IMR-90 (cell line): ENCODE measurements around the gene BSPRY. TPM values are rescaled to one million over a fixed set of nuclear protein-coding genes. Genes with fewer than 3 reads are reported as not detected.
A peak's percentile ranks its signal among the peaks of the same experiment; 100 is the strongest.

Source experiments
- ATAC-seq: fragments of 200-7000 bp; cut with Tn5 transposase; 2 replicates; pipeline ENCODE4 v1.9.1; 2020; ENCODE audit warnings: low read depth, mild to moderate bottlenecking, moderate library complexity
- BruUV-seq: library from RNA; stranded (reverse); fragments of 400-500 nt; replicated peaks from 2 replicates; lab custom pipeline; 2021; lab: Mats Ljungman, UMichigan
- CTCF ChIA-PET: fragments of 300-600 bp; formaldehyde crosslinking; extraction: SDS; loops from one replicate; lab custom pipeline; 2021; ENCODE audit warnings: antibody characterized with exemption; lab: Yijun Ruan, JAX
- POLR2A ChIA-PET: fragments of 300-600 bp; sonication (Branson Sonifier 250); formaldehyde crosslinking; loops from one replicate; lab custom pipeline; 2022; ENCODE audit warnings: antibody characterized with exemption; ENCODE audit not compliant: unreplicated experiment; lab: Charles Lee
- DNase-seq: peaks from one replicate; pipeline ENCODE4 v3.0.0; 2013
- H2AFZ ChIP-seq: replicated peaks from 2 replicates; pipeline ENCODE3; 2013; ENCODE audit warnings: low read length, mild to moderate bottlenecking; ENCODE audit not compliant: poor library complexity
- H2AK5ac ChIP-seq: 2 replicates; pipeline ENCODE4 v1.6.1; 2013; ENCODE audit warnings: low read depth, low read length, inconsistent platforms
- H2AK9ac ChIP-seq: replicated peaks from 2 replicates; pipeline ENCODE3; 2013; ENCODE audit warnings: mild to moderate bottlenecking, low read depth, low read length, moderate library complexity; ENCODE audit not compliant: poor library complexity
- H2BK120ac ChIP-seq: 2 replicates; pipeline ENCODE4 v1.6.1; 2013; ENCODE audit warnings: low read depth, low read length, inconsistent platforms
- H2BK15ac ChIP-seq: 3 replicates; pipeline ENCODE4 v1.6.1; 2013; ENCODE audit warnings: low read depth, low read length, inconsistent platforms
- H2BK20ac ChIP-seq: 2 replicates; pipeline ENCODE4 v1.6.1; 2013; ENCODE audit warnings: low read depth, mild to moderate bottlenecking, inconsistent platforms, low read length, moderate library complexity
- H2BK5ac ChIP-seq: 2 replicates; pipeline ENCODE4 v1.6.1; 2013; ENCODE audit warnings: mild to moderate bottlenecking, low read depth, low read length, inconsistent platforms; ENCODE audit not compliant: poor library complexity, severe bottlenecking
- H3K14ac ChIP-seq: replicated peaks from 2 replicates; pipeline ENCODE4 v1.6.1; 2013; ENCODE audit warnings: low read depth, low read length, inconsistent platforms
- H3K18ac ChIP-seq: 2 replicates; pipeline ENCODE4 v1.6.1; 2013; ENCODE audit warnings: low read depth, low read length, control low read depth
- H3K23ac ChIP-seq: 2 replicates; pipeline ENCODE4 v1.6.1; 2013; ENCODE audit warnings: low read depth, low read length, inconsistent platforms
- H3K27ac ChIP-seq: 2 replicates; pipeline ENCODE4 v1.5.1; 2013; ENCODE audit warnings: mild to moderate bottlenecking, control low read depth, low read length; ENCODE audit not compliant: insufficient read depth
- H3K27me3 ChIP-seq: 2 replicates; pipeline ENCODE4 v1.6.1; 2013; ENCODE audit warnings: low read length; ENCODE audit not compliant: control insufficient read depth, insufficient read depth
- H3K36me3 ChIP-seq: 2 replicates; pipeline ENCODE4 v1.6.1; 2013; ENCODE audit warnings: low read length, mixed read lengths; ENCODE audit not compliant: control insufficient read depth, insufficient read depth
- H3K4ac ChIP-seq: 2 replicates; pipeline ENCODE4 v1.6.1; 2013; ENCODE audit warnings: low read depth, low read length, inconsistent platforms
- H3K4me1 ChIP-seq: 2 replicates; pipeline ENCODE4 v1.6.1; 2013; ENCODE audit warnings: low read length, mixed read lengths; ENCODE audit not compliant: control insufficient read depth, insufficient read depth
- H3K4me2 ChIP-seq: 2 replicates; pipeline ENCODE4 v1.6.1; 2013; ENCODE audit warnings: low read depth, mild to moderate bottlenecking, control low read depth, low read length, moderate library complexity
- H3K4me3 ChIP-seq: 2 replicates; pipeline ENCODE4 v1.5.1; 2013; ENCODE audit warnings: low read depth, mild to moderate bottlenecking, control low read depth, low read length, moderate library complexity; ENCODE audit not compliant: insufficient read depth
- H3K56ac ChIP-seq: 2 replicates; pipeline ENCODE4 v1.6.1; 2013; ENCODE audit warnings: low read length, inconsistent platforms; ENCODE audit not compliant: insufficient read depth; ENCODE audit errors: extremely low read depth
- H3K79me1 ChIP-seq, 2 experiments: 2 replicates each; pipeline ENCODE4 v1.6.1; 2013; ENCODE audit warnings: low read length in 2 of 2, inconsistent platforms in 1 of 2, low read depth in 1 of 2
- H3K9ac ChIP-seq: 2 replicates; pipeline ENCODE4 v1.6.1; 2013; ENCODE audit warnings: low read depth, low read length, control low read depth
- H3K9me1 ChIP-seq: 2 replicates; pipeline ENCODE4 v1.6.1; 2013; ENCODE audit warnings: low read length, inconsistent platforms; ENCODE audit not compliant: insufficient read depth
- H3K9me3 ChIP-seq: 2 replicates; pipeline ENCODE4 v1.6.1; 2013; ENCODE audit warnings: low read length; ENCODE audit not compliant: control insufficient read depth, insufficient read depth
- H4K20me1 ChIP-seq: 2 replicates; pipeline ENCODE4 v1.6.1; 2013; ENCODE audit warnings: low read length, inconsistent platforms; ENCODE audit not compliant: insufficient read depth
- H4K5ac ChIP-seq: 2 replicates; pipeline ENCODE4 v1.6.1; 2013; ENCODE audit warnings: mild to moderate bottlenecking, low read depth, low read length, control low read depth
- H4K8ac ChIP-seq, 2 experiments: 2 replicates each; pipeline ENCODE4 v1.6.1; 2013; ENCODE audit warnings: low read depth in 2 of 2, low read length in 2 of 2, control low read depth in 1 of 2, inconsistent platforms in 1 of 2
- H4K91ac ChIP-seq: 2 replicates; pipeline ENCODE4 v1.6.1; 2013; ENCODE audit warnings: low read depth, low read length, inconsistent platforms; ENCODE audit not compliant: insufficient read depth
- BHLHE40 ChIP-seq: fragments of 150-350 bp; IDR thresholded peaks from 2 replicates; pipeline ENCODE4 v1.6.1; 2016; ENCODE audit warnings: mild to moderate bottlenecking, low read depth, low read length
- CEBPB ChIP-seq: IDR thresholded peaks from 2 replicates; pipeline ENCODE4 v1.6.1; 2012; ENCODE audit warnings: low read depth, low read length, improper control_type of control experiment
- CHD1 ChIP-seq: IDR thresholded peaks from 2 replicates; pipeline ENCODE4 v1.6.1; 2012; ENCODE audit warnings: low read depth, low read length, improper control_type of control experiment
- CTCF ChIP-seq: conservative IDR thresholded peaks from 2 replicates; pipeline ENCODE4 v1.5.1; 2012; ENCODE audit warnings: mild to moderate bottlenecking, low read depth, low read length, improper control_type of control experiment
- ELK1 ChIP-seq: fragments of 150-350 bp; IDR thresholded peaks from 2 replicates; pipeline ENCODE4 v1.6.1; 2016; ENCODE audit warnings: low read depth, mild to moderate bottlenecking, low read length, moderate library complexity, borderline replicate concordance
- MAZ ChIP-seq: IDR thresholded peaks from 2 replicates; pipeline ENCODE4 v1.6.1; 2012; ENCODE audit warnings: low read depth, mild to moderate bottlenecking, low read length, improper control_type of control experiment, moderate library complexity, borderline replicate concordance
- MXI1 ChIP-seq: IDR thresholded peaks from 2 replicates; pipeline ENCODE4 v1.6.1; 2012; ENCODE audit warnings: low read depth, mild to moderate bottlenecking, low read length, moderate library complexity, borderline replicate concordance
- NFE2L2 ChIP-seq: fragments of 150-350 bp; IDR thresholded peaks from 2 replicates; pipeline ENCODE4 v1.6.1; 2016; ENCODE audit warnings: low read depth, mild to moderate bottlenecking, low read length
- POLR2A ChIP-seq: IDR thresholded peaks from 2 replicates; pipeline ENCODE4 v1.6.1; 2012; ENCODE audit warnings: mild to moderate bottlenecking, low read depth, low read length
- RCOR1 ChIP-seq: IDR thresholded peaks from 2 replicates; pipeline ENCODE4 v1.6.1; 2012; ENCODE audit warnings: mild to moderate bottlenecking, low read length, improper control_type of control experiment; ENCODE audit not compliant: insufficient replicate concordance
- RFX5 ChIP-seq: IDR thresholded peaks from 2 replicates; pipeline ENCODE4 v1.8.0; 2012; ENCODE audit warnings: low read depth, mild to moderate bottlenecking, low read length, moderate library complexity
- SMC3 ChIP-seq: fragments of 150-350 bp; IDR thresholded peaks from 2 replicates; pipeline ENCODE4 v1.6.1; 2016; ENCODE audit warnings: low read depth, mild to moderate bottlenecking, antibody characterized with exemption, low read length, moderate library complexity
- USF2 ChIP-seq: fragments of 150-350 bp; IDR thresholded peaks from 2 replicates; pipeline ENCODE4 v1.6.1; 2017; ENCODE audit warnings: mild to moderate bottlenecking, antibody characterized with exemption, low read length, low read depth
- whole genome bisulfite sequencing, 2 experiments: methylation state at CpG; one replicate each; pipeline versions ENCODE4 v1.1.5 to v1.1.7; 2013; ENCODE audit warnings: missing lambda C conversion rate in 2 of 2; ENCODE audit not compliant: insufficient read length in 1 of 2; ENCODE audit errors: extremely low coverage in 2 of 2; 5-methylcytosine and 5-hydroxymethylcytosine counted together
- dilution Hi-C: fragments of 300-500 bp; cut with HindIII; formaldehyde crosslinking; loops from one replicate; pipeline ENCODE4 v1.14.3; 2018; ENCODE audit warnings: low sequenced_read_pairs; ENCODE audit not compliant: unreplicated experiment
- in situ Hi-C: fragments of 300-500 bp; cut with MboI; formaldehyde crosslinking; loops from 3 replicates; pipeline ENCODE4 v1.14.3; 2019; ENCODE audit warnings: low sequenced_read_pairs, inconsistent platforms, mixed read lengths
- intact Hi-C: fragments of 100-400 bp; cut with micrococcal nuclease; formaldehyde crosslinking; loops from 2 replicates; pipeline ENCODE4 v1.10.0; 2022
- polyA plus RNA-seq, 3 experiments: library from polyadenylated mRNA; depleted of rRNA; stranded (reverse); fragments of >200 nt; gene quantifications; 2 replicates each; pipeline ENCODE4 v1.2.3, GENCODE V29; 2012; ENCODE audit warnings: low replicate concordance in 1 of 3
- total RNA-seq: library from RNA; depleted of rRNA; stranded (reverse); fragments of >200 nt; gene quantifications from 2 replicates; pipeline ENCODE4 v1.2.3, GENCODE V29; 2012

Gene BSPRY
- total and polyA plus RNA-seq, 2 of the 4 experiments (the other 2 are of a cell fraction) = not detected

GRCh38 chr9:113401027-113401792 lies 51.9 kb downstream of the BSPRY start, which contains the start of gene ALAD:
Gene ALAD, minus strand, starts transcription at chr9:113401284. Its CDS starts 7,725 bp downstream, at chr9:113393559.
- H3K9ac ChIP-seq = peak within 1 kb of the TSS; percentile 61
- H4K91ac ChIP-seq = peak within 1 kb of the TSS; percentile 62
- ChIA-PET CTCF (interaction anchor here (0.5 to 1.5 kb wide), 8 partner anchors 12 to 265 kb away, joined by 3 to 7 read pairs (median 4); no protein-coding TSS in a partner anchor), POLR2A (interaction anchor here (1.4 kb wide), 1 partner anchor 9 kb away, joined by 4 read pairs; the partner anchor contains the start of genes C9orf43 and POLE3)
- DNase-seq (peak; percentile 97), ATAC-seq (peak; percentile 99)
- peak within 1 kb of the TSS; percentile 97 to 99 for H4K8ac ChIP-seq
- peaks cover 8% of the 10 kb centered on the region for H3K4me1 ChIP-seq
- H3K79me1 ChIP-seq = peaks cover 17 to 30% of the 10 kb centered on the region in 2 experiments
- in situ Hi-C loops (no loop called here), intact Hi-C loops (loop anchor here (1.0 to 5.0 kb wide), 2 partner anchors 191 to 257 kb away; no protein-coding TSS in a partner anchor), dilution Hi-C loops (no loop called here)
- no peak within 1 kb of the TSS for H3K18ac ChIP-seq
- H2BK20ac ChIP-seq = no peak within 1 kb of the TSS
- peak within 1 kb of the TSS; percentile 66 for H2BK120ac ChIP-seq
- H4K20me1 ChIP-seq = no peaks in the 10 kb centered on the region
- no peak within 1 kb of the TSS; the same call in 1 of the 2 replicates for H3K23ac ChIP-seq
- H3K9me1 ChIP-seq = peaks cover 2% of the 10 kb centered on the region; the same call in 1 of the 2 replicates
- peak within 1 kb of the TSS; percentile 80; the same call in 1 of the 2 replicates for H4K5ac ChIP-seq
- H2AFZ ChIP-seq = peak within 1 kb of the TSS; percentile 94
- H2BK15ac ChIP-seq = 0 out of 3 replicates have a peak within 1 kb of the TSS, but pooled peaks have one; percentile 69
- peak within 1 kb of the TSS; percentile 79 for H3K56ac ChIP-seq
- H3K4me2 ChIP-seq = peak within 1 kb of the TSS; percentile 85
- WGBS, 2 experiments = 4% methylated on average over 26 of the region's 50 CpGs; no CpG with 5 or more reads in 1 of the 2 experiments
- peak within 1 kb of the TSS; percentile 58 for H2BK5ac ChIP-seq
- peak within 1 kb of the TSS; percentile 47 for H2AK9ac ChIP-seq
- H3K27ac ChIP-seq = peak within 1 kb of the TSS; percentile 45
- H3K14ac ChIP-seq = peak within 1 kb of the TSS; percentile 95
- no peaks in the 10 kb centered on the region for H3K36me3 ChIP-seq
- BruUV-seq = no TSS peak
- no peak within 1 kb of the TSS for H2AK5ac ChIP-seq
- no peaks in the 10 kb centered on the region for H3K27me3 ChIP-seq
- no peaks in the 10 kb centered on the region for H3K9me3 ChIP-seq
- peak within 1 kb of the TSS; percentile 92 for H3K4me3 ChIP-seq
- H3K4ac ChIP-seq = peak within 1 kb of the TSS; percentile 63
- TF ChIP-seq CTCF (peak; percentile 98), CEBPB (no peak), MAZ (peak; percentile 95), CHD1 (no peak), ELK1 (no peak), NFE2L2 (no peak), MXI1 (no peak), POLR2A (no peak), SMC3 (peak; percentile 79), BHLHE40 (no peak), RCOR1 (no peak), USF2 (peak; percentile 42; the same call in 1 of the 2 replicates), RFX5 (no peak)
